HepG2 (cell line): Measurements from ENCODE around the gene GRIFIN. TPM values are rescaled to one million over a fixed set of nuclear protein-coding genes. Genes with fewer than 3 reads are reported as not detected.

Experiments
- ATAC-seq: fragments of 200-7000 bp; cut with Tn5 transposase; 3 replicates; pipeline ENCODE4 v1.9.1; 2020; ENCODE audit warnings: mild to moderate bottlenecking, moderate library complexity
- BruUV-seq: library from RNA; stranded (reverse); fragments of 400-500 nt; replicated peaks from 2 replicates; lab custom pipeline; 2021; lab: Mats Ljungman, UMichigan
- CTCF ChIA-PET: fragments of 300-600 bp; formaldehyde crosslinking; extraction: SDS; loops from one replicate; lab custom pipeline; 2021; ENCODE audit warnings: low total read pairs, inconsistent platforms, low intra/inter-chr PET ratio; lab: Yijun Ruan, JAX
- POLR2A ChIA-PET: fragments of 350-600 bp; sonication (Branson Sonifier 250); formaldehyde crosslinking; loops from one replicate; lab custom pipeline; 2020; ENCODE audit warnings: antibody characterized with exemption, inconsistent platforms; lab: Yijun Ruan, JAX
- DNase-seq: peaks from one replicate; pipeline ENCODE4 v3.0.0-alpha.2; 2015; ENCODE audit warnings: low spot score
- FAIRE-seq: peaks from 3 replicates; lab custom pipeline; 2011; peaks lifted over from hg19 to GRCh38; lab: Jason Lieb, UNC
- H2AFZ ChIP-seq: one replicate; pipeline ENCODE4 v1.6.1; 2011; ENCODE audit warnings: low read length, inconsistent platforms
- H3K27ac ChIP-seq: fragments of 300-600 bp; 3 replicates; pipeline ENCODE4 v1.8.0; 2011; ENCODE audit warnings: mixed run types, mild to moderate bottlenecking, mixed read lengths, low read length, inconsistent platforms; ENCODE audit not compliant: insufficient read depth; ENCODE audit errors: extremely low read length
- H3K27me3 ChIP-seq, 2 experiments: fragments of 200-600 bp in 1 of 2; 2 replicates in 1 of 2; 3 replicates in 1 of 2; pipeline versions ENCODE4 v1.6.0 to v1.8.0; 2011; ENCODE audit warnings: low read length in 2 of 2, mild to moderate bottlenecking in 2 of 2, moderate library complexity in 2 of 2, inconsistent platforms in 1 of 2; ENCODE audit not compliant: insufficient read depth in 2 of 2, control insufficient read depth in 1 of 2
- H3K36me3 ChIP-seq, 2 experiments: fragments of 200-600 bp in 1 of 2; replicated peaks in 1 of 2; 2 replicates in 1 of 2; 3 replicates in 1 of 2; pipeline versions ENCODE4 v1.5.1 to v1.8.0; 2011; ENCODE audit warnings: low read length in 2 of 2, inconsistent platforms in 1 of 2; ENCODE audit not compliant: insufficient read depth in 2 of 2, control insufficient read depth in 1 of 2
- H3K4me1 ChIP-seq: 2 replicates; pipeline ENCODE4 v1.5.1; 2012; ENCODE audit warnings: low read length, inconsistent platforms; ENCODE audit not compliant: insufficient read depth
- H3K4me2 ChIP-seq: 2 replicates; pipeline ENCODE4 v1.6.0; 2011; ENCODE audit warnings: low read depth, low read length, inconsistent platforms
- H3K4me3 ChIP-seq, 3 experiments: fragments of 200-600 bp in 1 of 3; sonication (generic), shearing (Covaris generic) in 1 of 3; replicated peaks in 1 of 3; 2 replicates each; pipeline ENCODE4 v1.5.1; 2011 to 2016; ENCODE audit warnings: low read length in 3 of 3, inconsistent platforms in 2 of 3, low read depth in 2 of 3, mild to moderate bottlenecking in 2 of 3, control low read depth in 1 of 3, mixed read lengths in 1 of 3; ENCODE audit not compliant: insufficient read depth in 1 of 3
- H3K79me2 ChIP-seq: one replicate; pipeline ENCODE4 v1.6.1; 2011; ENCODE audit warnings: low read length, inconsistent platforms; ENCODE audit not compliant: insufficient read depth
- H3K9ac ChIP-seq: 2 replicates; pipeline ENCODE4 v1.6.0; 2011; ENCODE audit warnings: mild to moderate bottlenecking, low read depth, low read length, inconsistent platforms; ENCODE audit not compliant: insufficient read depth
- H3K9me3 ChIP-seq: 2 replicates; pipeline ENCODE4 v1.5.1; 2012; ENCODE audit warnings: mild to moderate bottlenecking, low read length
- H4K20me1 ChIP-seq: 2 replicates; pipeline ENCODE4 v1.6.0; 2011; ENCODE audit warnings: inconsistent platforms, mild to moderate bottlenecking, low read length, moderate library complexity; ENCODE audit not compliant: insufficient read depth
- ETV5 ChIP-seq: IDR thresholded peaks from 2 replicates; pipeline ENCODE4 v1.6.1; 2018; ENCODE audit warnings: missing biosample characterization, missing genetic modification reagents, inconsistent platforms, borderline replicate concordance
- GTF3A ChIP-seq: sonication (generic); formaldehyde crosslinking; conservative IDR thresholded peaks from 2 replicates; pipeline ENCODE4 v1.4.0; 2020; ENCODE audit warnings: mild to moderate bottlenecking, missing genetic modification reagents
- HNRNPL ChIP-seq: fragments of 200-400 bp; formaldehyde crosslinking; IDR thresholded peaks from 2 replicates; pipeline ENCODE4 v1.6.1; 2017; ENCODE audit warnings: mild to moderate bottlenecking, low read depth, low read length
- PCBP2 ChIP-seq: fragments of 200-400 bp; formaldehyde crosslinking; optimal IDR thresholded peaks from 2 replicates; pipeline ENCODE3; 2018; ENCODE audit warnings: low read length, low read depth; ENCODE audit not compliant: poor library complexity, severe bottlenecking
- ZNF446 ChIP-seq: sonication (generic); formaldehyde crosslinking; IDR thresholded peaks from 2 replicates; pipeline ENCODE4 v1.5.0; 2020; ENCODE audit warnings: mild to moderate bottlenecking, missing genetic modification reagents
- ZNF709 ChIP-seq: sonication (generic); formaldehyde crosslinking; IDR thresholded peaks from 2 replicates; pipeline ENCODE4 v1.5.0; 2020; ENCODE audit warnings: mild to moderate bottlenecking, missing genetic modification reagents
- ZNF781 ChIP-seq: sonication (generic); formaldehyde crosslinking; IDR thresholded peaks from 2 replicates; pipeline ENCODE4 v1.5.1; 2020; ENCODE audit warnings: borderline replicate concordance, mild to moderate bottlenecking, missing genetic modification reagents; ENCODE audit errors: not compliant biosample characterization
- WGBS: methylation state at CpG from one replicate; pipeline ENCODE4 v1.1.6; 2017; ENCODE audit warnings: low lambda C conversion rate; 5-methylcytosine and 5-hydroxymethylcytosine counted together
- in situ Hi-C: cut with HindIII; loops from 2 replicates; pipeline ENCODE4 v1.10.0; 2017; ENCODE audit warnings: low pct_unique_long_range_greater_than_20kb; ENCODE audit not compliant: extremely low pct_ligation_motif_present
- intact Hi-C: fragments of 100-400 bp; cut with micrococcal nuclease; formaldehyde crosslinking; loops from one replicate; pipeline ENCODE4 v1.10.0; 2022; ENCODE audit not compliant: unreplicated experiment
- polyA plus RNA-seq, 8 experiments: library from polyadenylated mRNA; depleted of rRNA in 3 of 8; stranded (reverse) in 7 of 8; unstranded in 1 of 8; fragments of >200 nt; fragmentation: Illumina TruSeq in 4 of 8; extraction: Trizol in 4 of 8; gene quantifications; 2 replicates each; pipeline versions ENCODE4 v1.2.1 to v1.2.3, GENCODE V29; 2011 to 2016; ENCODE audit warnings: low read depth in 4 of 8, missing spikeins in 1 of 8, mixed read lengths in 1 of 8; ENCODE audit not compliant: insufficient read depth in 1 of 8
- total RNA-seq, 5 experiments: library from RNA; depleted of rRNA; stranded (reverse); fragments of >200 nt; fragmentation: Illumina TruSeq; extraction: Trizol; gene quantifications; 2 replicates each; pipeline ENCODE4 v1.2.3, GENCODE V29; 2016; ENCODE audit warnings: low read depth in 1 of 5
- TF ChIP-seq, protein P1 (sequence below): IDR thresholded peaks from 2 replicates; pipeline ENCODE4 v1.6.1; 2016; ENCODE audit warnings: low read depth
- TF ChIP-seq, protein P2 (sequence below): IDR thresholded peaks from 2 replicates; pipeline ENCODE4 v1.6.1; 2018; ENCODE audit warnings: missing genetic modification reagents, mild to moderate bottlenecking, missing compliant biosample characterization

GRIFIN gene
- total and polyA plus RNA-seq, 2 of the 13 experiments (the other 11 are each of a cell fraction or from before 2014, with no cell fraction given): not detected

GRCh38 chr7:2499719-2500430 lies 23.7 kb upstream of the GRIFIN start:
- CTCF ChIA-PET: no interaction called here
- Histone ChIP-seq H3K36me3 (no peaks in the 10 kb centered on the region), H3K27me3 (peaks cover 12 to 84% of the 10 kb centered on the region in 2 experiments; a peak in 4 of 5 replicates), H3K4me3 (no peak overlapping the region)
- no peak for FAIRE-seq
- BruUV-seq: no TSS peak
- TF ChIP-seq ZNF446 (CRISPR knock-in tag) (no peak), ZNF781 (no peak), HNRNPL (no peak), PCBP2 (no peak), GTF3A (CRISPR knock-in tag) (no peak), ZNF709 (CRISPR knock-in tag) (no peak), ETV5 (CRISPR knock-in tag) (no peak)
- TF ChIP-seq, protein P1, sequence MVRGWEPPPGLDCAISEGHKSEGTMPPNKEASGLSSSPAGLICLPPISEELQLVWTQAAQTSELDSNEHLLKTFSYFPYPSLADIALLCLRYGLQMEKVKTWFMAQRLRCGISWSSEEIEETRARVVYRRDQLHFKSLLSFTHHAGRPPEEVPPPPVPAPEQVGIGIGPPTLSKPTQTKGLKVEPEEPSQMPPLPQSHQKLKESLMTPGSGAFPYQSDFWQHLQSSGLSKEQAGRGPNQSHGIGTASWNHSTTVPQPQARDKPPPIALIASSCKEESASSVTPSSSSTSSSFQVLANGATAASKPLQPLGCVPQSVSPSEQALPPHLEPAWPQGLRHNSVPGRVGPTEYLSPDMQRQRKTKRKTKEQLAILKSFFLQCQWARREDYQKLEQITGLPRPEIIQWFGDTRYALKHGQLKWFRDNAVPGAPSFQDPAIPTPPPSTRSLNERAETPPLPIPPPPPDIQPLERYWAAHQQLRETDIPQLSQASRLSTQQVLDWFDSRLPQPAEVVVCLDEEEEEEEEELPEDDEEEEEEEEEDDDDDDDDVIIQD (CRISPR knock-in tag): no peak
- TF ChIP-seq, protein P2, sequence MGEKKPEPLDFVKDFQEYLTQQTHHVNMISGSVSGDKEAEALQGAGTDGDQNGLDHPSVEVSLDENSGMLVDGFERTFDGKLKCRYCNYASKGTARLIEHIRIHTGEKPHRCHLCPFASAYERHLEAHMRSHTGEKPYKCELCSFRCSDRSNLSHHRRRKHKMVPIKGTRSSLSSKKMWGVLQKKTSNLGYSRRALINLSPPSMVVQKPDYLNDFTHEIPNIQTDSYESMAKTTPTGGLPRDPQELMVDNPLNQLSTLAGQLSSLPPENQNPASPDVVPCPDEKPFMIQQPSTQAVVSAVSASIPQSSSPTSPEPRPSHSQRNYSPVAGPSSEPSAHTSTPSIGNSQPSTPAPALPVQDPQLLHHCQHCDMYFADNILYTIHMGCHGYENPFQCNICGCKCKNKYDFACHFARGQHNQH: no peak
- TF ChIP-seq, all 625 proteins: peak for 0
- intact Hi-C loops (no loop called here), in situ Hi-C loops (no loop called here)
- H3K79me2 ChIP-seq: no peaks in the 10 kb centered on the region
- no peaks in the 10 kb centered on the region for H3K9me3 ChIP-seq
- POLR2A ChIA-PET: interaction anchor here (0.6 kb wide), 1 partner anchor 9 kb away, joined by 3 read pairs; no protein-coding TSS in a partner anchor
- ATAC-seq (no peak), DNase-seq (no peak)
- no peak overlapping the region for H2AFZ ChIP-seq
- H3K4me2 ChIP-seq: no peak overlapping the region
- H3K27ac ChIP-seq: no peak overlapping the region
- WGBS: 38% methylated on average over 10 of the region's 27 CpGs
- no peaks in the 10 kb centered on the region for H4K20me1 ChIP-seq
- H3K4me1 ChIP-seq: no peaks in the 10 kb centered on the region
- H3K9ac ChIP-seq: no peak overlapping the region
